ENCODE results near the gene PTPN14. TPM values are rescaled to one million over a fixed set of nuclear protein-coding genes. Genes with fewer than 3 reads are reported as not detected.

The PTPN14 gene
- total and polyA plus RNA-seq, 2 of the 8 experiments (the other 6 are each of a cell fraction or from before 2014, with no cell fraction given): 14.4 to 93.6 TPM

- TF ChIP-seq RBBP5 (IDR thresholded peaks at IDR 0.05; ENCODE audit: borderline replicate concordance, low read depth, low read length) (no peak), SIN3A (conservative IDR thresholded peaks at IDR 0.05 in 1 of 2, IDR thresholded peaks at IDR 0.05 in 1 of 2; ENCODE audit: low read depth in 1 of 2, low read length in 2 of 2) (no peak), GABPA (IDR thresholded peaks at IDR 0.05; ENCODE audit: borderline replicate concordance, insufficient read depth, low read length) (no peak)
These were observed 5.3 kb downstream of the PTPN14 start (continued) for GRCh38 chr1:214546084-214546483.
